HepG2 (cell line): ENCODE measurements around the gene RTCA. TPM values are rescaled to one million over a fixed set of nuclear protein-coding genes. Genes with fewer than 3 reads are reported as not detected.

Source experiments
- HOXA7 ChIP-seq: sonication (generic); formaldehyde crosslinking; IDR thresholded peaks from 2 replicates; pipeline ENCODE4 v1.8.1; 2022; ENCODE audit warnings: mild to moderate bottlenecking, missing genetic modification reagents, moderate library complexity
- JUN ChIP-seq: sonication (generic); formaldehyde crosslinking; IDR thresholded peaks from 2 replicates; pipeline ENCODE4 v1.4.0; 2020; ENCODE audit warnings: mild to moderate bottlenecking, missing genetic modification reagents
- KLF15 ChIP-seq: sonication (generic); formaldehyde crosslinking; IDR thresholded peaks from 2 replicates; pipeline ENCODE4 v1.8.1; 2023; ENCODE audit warnings: borderline replicate concordance, mild to moderate bottlenecking, inconsistent platforms, missing genetic modification reagents, mixed read lengths
- MIER3 ChIP-seq: IDR thresholded peaks from 2 replicates; pipeline ENCODE4 v1.6.1; 2016; ENCODE audit warnings: missing compliant biosample characterization, borderline replicate concordance
- NR2F2 ChIP-seq: IDR thresholded peaks from 2 replicates; pipeline ENCODE4 v1.6.1; 2012; ENCODE audit warnings: low read depth, inconsistent platforms, borderline replicate concordance
- RARG ChIP-seq: sonication (generic); formaldehyde crosslinking; IDR thresholded peaks from 2 replicates; pipeline ENCODE4 v1.4.0; 2020; ENCODE audit warnings: low read depth, mild to moderate bottlenecking, missing genetic modification reagents
- ZBTB38 ChIP-seq: sonication (generic); formaldehyde crosslinking; IDR thresholded peaks from 2 replicates; pipeline ENCODE4 v1.5.1; 2020; ENCODE audit warnings: mild to moderate bottlenecking, missing genetic modification reagents
- ZFX ChIP-seq: sonication (generic); formaldehyde crosslinking; IDR thresholded peaks from 2 replicates; pipeline ENCODE4 v1.4.0; 2020; ENCODE audit warnings: mild to moderate bottlenecking, low read depth, missing genetic modification reagents, moderate library complexity
- ZNF430 ChIP-seq: sonication (generic); formaldehyde crosslinking; IDR thresholded peaks from 2 replicates; pipeline ENCODE4 v1.9.0; 2021; ENCODE audit warnings: mild to moderate bottlenecking, missing genetic modification reagents
- ZNF660 ChIP-seq: sonication (generic); formaldehyde crosslinking; IDR thresholded peaks from 2 replicates; pipeline ENCODE4 v1.5.1; 2020; ENCODE audit warnings: mild to moderate bottlenecking, low read depth, missing genetic modification reagents, borderline replicate concordance
- ZNF773 ChIP-seq: sonication (generic); formaldehyde crosslinking; IDR thresholded peaks from 2 replicates; pipeline ENCODE4 v1.4.0; 2020; ENCODE audit warnings: missing genetic modification reagents, borderline replicate concordance
- ZNF788 ChIP-seq: sonication (generic); formaldehyde crosslinking; IDR thresholded peaks from 2 replicates; pipeline ENCODE4 v1.5.0; 2020; ENCODE audit warnings: mild to moderate bottlenecking, missing genetic modification reagents, borderline replicate concordance
- polyA plus RNA-seq, 8 experiments: library from polyadenylated mRNA; depleted of rRNA in 3 of 8; stranded (reverse) in 7 of 8; unstranded in 1 of 8; fragments of >200 nt; fragmentation: Illumina TruSeq in 4 of 8; extraction: Trizol in 4 of 8; gene quantifications; 2 replicates each; pipeline versions ENCODE4 v1.2.1 to v1.2.3, GENCODE V29; 2011 to 2016; ENCODE audit warnings: low read depth in 4 of 8, missing spikeins in 1 of 8, mixed read lengths in 1 of 8; ENCODE audit not compliant: insufficient read depth in 1 of 8
- total RNA-seq, 5 experiments: library from RNA; depleted of rRNA; stranded (reverse); fragments of >200 nt; fragmentation: Illumina TruSeq; extraction: Trizol; gene quantifications; 2 replicates each; pipeline ENCODE4 v1.2.3, GENCODE V29; 2016; ENCODE audit warnings: low read depth in 1 of 5
- TF ChIP-seq, protein P1 (sequence below): sonication (generic); formaldehyde crosslinking; IDR thresholded peaks from 2 replicates; pipeline ENCODE4 v1.5.0; 2020; ENCODE audit warnings: missing genetic modification reagents
- TF ChIP-seq, protein P2 (sequence below): IDR thresholded peaks from 2 replicates; pipeline ENCODE4 v1.6.1; 2018; ENCODE audit warnings: missing genetic modification reagents, mild to moderate bottlenecking, missing compliant biosample characterization
- TF ChIP-seq, protein P3 (sequence below): IDR thresholded peaks from 2 replicates; pipeline ENCODE4 v1.6.1; 2018; ENCODE audit warnings: missing genetic modification reagents
- TF ChIP-seq, protein P4 (sequence below): sonication (generic); formaldehyde crosslinking; IDR thresholded peaks from 2 replicates; pipeline ENCODE4 v1.4.0; 2020; ENCODE audit warnings: mild to moderate bottlenecking, missing genetic modification reagents
- TF ChIP-seq, protein P5 (sequence below): sonication (generic); formaldehyde crosslinking; IDR thresholded peaks from 2 replicates; pipeline ENCODE4 v1.4.0; 2020; ENCODE audit warnings: mild to moderate bottlenecking, missing genetic modification reagents

The RTCA gene
- total and polyA plus RNA-seq, 2 of the 13 experiments (the other 11 are each of a cell fraction or from before 2014, with no cell fraction given), result 22.7 to 31.0 TPM

DNA sequence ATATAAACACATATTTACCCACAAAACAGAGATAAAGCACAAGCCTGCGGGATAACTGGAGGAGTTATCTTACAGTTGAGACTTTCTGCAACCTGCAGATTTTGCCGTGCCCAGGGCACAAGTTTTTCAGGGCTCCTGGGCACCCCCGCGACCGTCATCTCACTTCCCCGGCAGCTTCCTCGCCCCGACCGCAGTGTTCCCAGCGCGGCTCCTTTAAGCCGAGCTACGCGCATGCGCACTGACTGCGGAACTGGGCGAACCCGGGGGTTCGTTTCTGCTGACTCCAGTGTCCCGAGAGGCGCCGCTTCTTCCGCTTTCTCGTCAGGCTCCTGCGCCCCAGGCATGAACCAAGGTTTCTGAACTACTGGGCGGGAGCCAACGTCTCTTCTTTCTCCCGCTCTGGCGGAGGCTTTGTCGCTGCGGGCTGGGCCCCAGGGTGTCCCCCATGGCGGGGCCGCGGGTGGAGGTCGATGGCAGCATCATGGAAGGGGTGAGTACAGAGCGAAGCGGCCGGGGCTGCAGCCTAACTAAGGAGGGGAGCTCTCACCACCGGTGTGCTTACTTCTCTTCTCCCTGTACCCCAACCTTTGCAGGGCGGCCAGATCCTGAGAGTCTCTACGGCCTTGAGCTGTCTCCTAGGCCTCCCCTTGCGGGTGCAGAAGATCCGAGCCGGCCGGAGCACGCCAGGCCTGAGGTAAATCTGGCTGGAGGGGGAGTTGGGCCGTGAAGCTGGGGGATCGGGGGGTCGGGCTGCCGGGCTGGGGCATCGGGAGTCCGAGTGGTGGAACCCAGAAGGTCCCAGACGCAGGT is at the start of gene RTCA (continued):
- TF ChIP-seq ZBTB38 (CRISPR knock-in tag), result 0 out of 2 replicates have a peak, but pooled peaks have one; percentile 39
- TF ChIP-seq, protein P1, sequence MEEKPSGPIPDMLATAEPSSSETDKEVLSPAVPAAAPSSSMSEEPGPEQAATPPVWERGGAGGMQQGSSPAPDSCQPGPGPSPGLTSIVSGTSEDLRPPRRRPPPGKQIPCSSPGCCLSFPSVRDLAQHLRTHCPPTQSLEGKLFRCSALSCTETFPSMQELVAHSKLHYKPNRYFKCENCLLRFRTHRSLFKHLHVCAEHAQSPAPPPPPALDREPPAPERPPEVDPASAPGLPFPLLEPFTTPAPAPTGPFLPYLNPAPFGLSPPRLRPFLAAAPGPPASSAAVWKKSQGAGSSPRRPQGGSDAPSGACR, result no peak
- no peak for TF ChIP-seq RARG (CRISPR knock-in tag)
- TF ChIP-seq, protein P2, sequence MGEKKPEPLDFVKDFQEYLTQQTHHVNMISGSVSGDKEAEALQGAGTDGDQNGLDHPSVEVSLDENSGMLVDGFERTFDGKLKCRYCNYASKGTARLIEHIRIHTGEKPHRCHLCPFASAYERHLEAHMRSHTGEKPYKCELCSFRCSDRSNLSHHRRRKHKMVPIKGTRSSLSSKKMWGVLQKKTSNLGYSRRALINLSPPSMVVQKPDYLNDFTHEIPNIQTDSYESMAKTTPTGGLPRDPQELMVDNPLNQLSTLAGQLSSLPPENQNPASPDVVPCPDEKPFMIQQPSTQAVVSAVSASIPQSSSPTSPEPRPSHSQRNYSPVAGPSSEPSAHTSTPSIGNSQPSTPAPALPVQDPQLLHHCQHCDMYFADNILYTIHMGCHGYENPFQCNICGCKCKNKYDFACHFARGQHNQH (CRISPR knock-in tag), result 0 out of 2 replicates have a peak, but pooled peaks have one; percentile 15
- peak; percentile 13; the same call in 1 of the 2 replicates for TF ChIP-seq ZNF788 (CRISPR knock-in tag)
- TF ChIP-seq ZNF430 (CRISPR knock-in tag), result peak; percentile 60
- no peak for TF ChIP-seq ZNF660
- TF ChIP-seq NR2F2, result no peak
- TF ChIP-seq, protein P3, sequence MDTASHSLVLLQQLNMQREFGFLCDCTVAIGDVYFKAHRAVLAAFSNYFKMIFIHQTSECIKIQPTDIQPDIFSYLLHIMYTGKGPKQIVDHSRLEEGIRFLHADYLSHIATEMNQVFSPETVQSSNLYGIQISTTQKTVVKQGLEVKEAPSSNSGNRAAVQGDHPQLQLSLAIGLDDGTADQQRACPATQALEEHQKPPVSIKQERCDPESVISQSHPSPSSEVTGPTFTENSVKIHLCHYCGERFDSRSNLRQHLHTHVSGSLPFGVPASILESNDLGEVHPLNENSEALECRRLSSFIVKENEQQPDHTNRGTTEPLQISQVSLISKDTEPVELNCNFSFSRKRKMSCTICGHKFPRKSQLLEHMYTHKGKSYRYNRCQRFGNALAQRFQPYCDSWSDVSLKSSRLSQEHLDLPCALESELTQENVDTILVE (CRISPR knock-in tag), result peak; percentile 73; the same call in 1 of the 2 replicates
- TF ChIP-seq HOXA7 (CRISPR knock-in tag), result no peak
- peak; percentile 86 for TF ChIP-seq ZFX (CRISPR knock-in tag)
- TF ChIP-seq MIER3 (CRISPR knock-in tag), result no peak
- TF ChIP-seq JUN (CRISPR knock-in tag), result no peak
- TF ChIP-seq, protein P4, sequence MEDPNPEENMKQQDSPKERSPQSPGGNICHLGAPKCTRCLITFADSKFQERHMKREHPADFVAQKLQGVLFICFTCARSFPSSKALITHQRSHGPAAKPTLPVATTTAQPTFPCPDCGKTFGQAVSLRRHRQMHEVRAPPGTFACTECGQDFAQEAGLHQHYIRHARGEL (CRISPR knock-in tag), result no peak
- TF ChIP-seq KLF15 (CRISPR knock-in tag), result no peak; the same call in 1 of the 2 replicates
- TF ChIP-seq, protein P5, sequence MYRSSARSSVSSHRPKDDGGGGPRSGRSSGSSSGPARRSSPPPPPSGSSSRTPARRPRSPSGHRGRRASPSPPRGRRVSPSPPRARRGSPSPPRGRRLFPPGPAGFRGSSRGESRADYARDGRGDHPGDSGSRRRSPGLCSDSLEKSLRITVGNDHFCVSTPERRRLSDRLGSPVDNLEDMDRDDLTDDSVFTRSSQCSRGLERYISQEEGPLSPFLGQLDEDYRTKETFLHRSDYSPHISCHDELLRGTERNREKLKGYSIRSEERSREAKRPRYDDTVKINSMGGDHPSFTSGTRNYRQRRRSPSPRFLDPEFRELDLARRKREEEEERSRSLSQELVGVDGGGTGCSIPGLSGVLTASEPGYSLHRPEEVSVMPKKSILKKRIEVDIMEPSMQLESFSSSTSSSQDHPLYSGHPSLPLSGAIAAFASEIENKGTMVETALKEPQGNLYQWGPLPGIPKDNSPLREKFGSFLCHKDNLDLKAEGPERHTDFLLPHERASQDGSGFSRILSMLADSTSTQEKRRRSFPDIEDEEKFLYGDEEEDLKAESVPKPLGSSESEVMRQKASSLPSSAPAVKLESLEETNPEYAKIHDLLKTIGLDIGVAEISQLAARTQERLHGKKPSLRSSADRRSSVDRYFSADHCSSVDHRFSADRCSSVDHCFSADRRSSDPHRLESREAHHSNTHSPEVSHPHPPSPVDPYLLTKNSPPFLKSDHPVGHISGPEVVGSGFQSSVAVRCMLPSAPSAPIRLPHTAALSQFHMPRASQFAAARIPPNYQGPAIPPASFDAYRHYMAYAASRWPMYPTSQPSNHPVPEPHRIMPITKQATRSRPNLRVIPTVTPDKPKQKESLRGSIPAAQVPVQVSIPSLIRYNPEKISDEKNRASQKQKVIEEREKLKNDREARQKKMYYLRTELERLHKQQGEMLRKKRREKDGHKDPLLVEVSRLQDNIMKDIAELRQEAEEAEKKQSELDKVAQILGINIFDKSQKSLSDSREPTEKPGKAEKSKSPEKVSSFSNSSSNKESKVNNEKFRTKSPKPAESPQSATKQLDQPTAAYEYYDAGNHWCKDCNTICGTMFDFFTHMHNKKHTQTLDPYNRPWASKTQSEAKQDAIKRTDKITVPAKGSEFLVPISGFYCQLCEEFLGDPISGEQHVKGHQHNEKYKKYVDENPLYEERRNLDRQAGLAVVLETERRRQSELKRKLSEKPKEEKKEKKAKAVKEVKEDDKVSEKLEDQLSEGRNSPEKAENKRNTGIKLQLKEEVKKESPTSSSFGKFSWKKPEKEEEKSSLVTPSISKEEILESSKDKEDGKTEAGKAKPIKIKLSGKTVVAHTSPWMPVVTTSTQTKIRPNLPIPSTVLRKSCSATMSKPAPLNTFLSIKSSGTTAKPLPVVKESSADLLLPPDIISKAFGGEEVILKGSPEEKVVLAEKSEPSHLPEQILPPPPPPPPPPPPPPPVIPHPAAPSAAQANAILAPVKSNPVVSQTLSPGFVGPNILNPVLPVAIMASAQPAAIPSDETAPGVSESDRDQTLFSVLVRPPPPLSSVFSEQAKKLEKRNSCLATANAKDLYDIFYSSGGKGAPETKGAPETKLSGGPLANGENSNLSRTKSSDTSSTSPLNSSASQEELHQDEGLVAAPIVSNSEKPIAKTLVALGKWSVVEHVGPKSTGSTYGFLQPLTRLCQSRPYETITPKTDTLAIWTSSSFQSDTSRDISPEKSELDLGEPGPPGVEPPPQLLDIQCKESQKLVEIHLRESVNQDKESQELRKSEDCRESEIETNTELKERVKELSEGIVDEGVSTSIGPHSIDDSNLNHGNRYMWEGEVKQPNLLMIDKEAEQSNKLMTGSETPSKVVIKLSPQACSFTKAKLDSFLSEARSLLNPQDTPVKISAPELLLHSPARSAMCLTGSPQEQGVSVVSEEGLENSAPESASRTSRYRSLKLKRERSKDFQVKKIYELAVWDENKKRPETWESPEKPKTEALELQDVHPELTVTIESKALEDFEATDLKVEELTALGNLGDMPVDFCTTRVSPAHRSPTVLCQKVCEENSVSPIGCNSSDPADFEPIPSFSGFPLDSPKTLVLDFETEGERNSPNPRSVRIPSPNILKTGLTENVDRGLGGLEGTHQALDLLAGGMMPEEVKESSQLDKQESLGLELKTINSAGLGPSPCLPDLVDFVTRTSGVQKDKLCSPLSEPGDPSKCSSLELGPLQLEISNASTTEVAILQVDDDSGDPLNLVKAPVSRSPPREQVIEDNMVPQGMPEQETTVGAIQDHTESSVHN (CRISPR knock-in tag), result no peak
- no peak for TF ChIP-seq ZNF773 (CRISPR knock-in tag)
